HK-2 (cell line): ENCODE data around the gene CEP97.

Experiments
- DNase-seq: peaks from one replicate; pipeline ENCODE4 v3.0.0-alpha.2; 2018; ENCODE audit not compliant: unreplicated experiment

CEP97 gene

GRCh38 chr3:101816215-101817149, 92.1 kb downstream of the CEP97 start:
- no peak for DNase-seq

- no peak for DNase-seq
Observed at GRCh38 chr3:101817992-101818391, 93.6 kb downstream of the CEP97 start.

- DNase-seq: no peak
Observed at GRCh38 chr3:101819649-101820206, 95.3 kb downstream of the CEP97 start.
